SH-SY5Y (cell line): ENCODE measurements around the gene GNG7.

ENCODE experiments used
- GATA2 ChIP-seq: IDR thresholded peaks from 2 replicates; pipeline ENCODE4 v1.6.1; 2011; ENCODE audit warnings: mild to moderate bottlenecking, low read depth, low read length
- GATA3 ChIP-seq: IDR thresholded peaks from 2 replicates; pipeline ENCODE4 v1.6.1; 2011; ENCODE audit warnings: low read depth, mild to moderate bottlenecking, low read length, moderate library complexity

DNA sequence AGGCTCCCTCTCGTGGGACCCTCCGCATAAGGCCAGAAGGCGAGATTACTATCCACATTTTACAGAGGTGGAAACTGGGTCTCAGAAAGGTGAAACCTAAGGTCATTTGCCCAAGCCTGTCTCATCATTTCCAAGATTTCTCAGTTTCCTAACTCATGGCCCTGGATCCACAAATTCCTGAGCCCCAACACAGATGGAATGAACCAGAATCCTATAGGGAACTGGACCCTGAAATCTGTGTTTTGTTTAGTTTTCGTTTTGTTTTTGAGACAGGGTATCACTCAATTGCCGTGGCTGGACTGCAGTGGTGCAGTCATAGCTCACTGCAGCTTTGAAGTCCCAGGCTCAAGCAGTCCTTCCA lies 563 bp upstream of the GNG7 start:
- TF ChIP-seq GATA3 (no peak), GATA2 (no peak)
